SU-DHL-6 (cell line): ENCODE measurements around the gene CADPS.

Experiments used
- H2AFZ ChIP-seq: fragments of 200-600 bp; sonication (generic); 2 replicates; pipeline ENCODE4 v1.6.1; 2014; ENCODE audit warnings: low read depth, mild to moderate bottlenecking, moderate library complexity, mixed read lengths, antibody characterized with exemption, low read length; ENCODE audit not compliant: severe bottlenecking
- H3F3A ChIP-seq: fragments of 200-600 bp; shearing (Covaris generic); 2 replicates; pipeline ENCODE4 v1.6.0; 2016; ENCODE audit warnings: antibody characterized with exemption, mild to moderate bottlenecking; ENCODE audit not compliant: insufficient read depth
- H3K27ac ChIP-seq: fragments of 200-600 bp; sonication (generic); 2 replicates; pipeline ENCODE4 v1.5.1; 2016; ENCODE audit warnings: low read depth, mild to moderate bottlenecking, low read length, moderate library complexity, mixed read lengths
- H3K27me3 ChIP-seq: fragments of 200-600 bp; sonication (generic), shearing (Covaris generic); 2 replicates; pipeline ENCODE4 v1.6.0; 2014; ENCODE audit warnings: mild to moderate bottlenecking, low read length
- H3K36me3 ChIP-seq: fragments of 200-600 bp; sonication (generic); 2 replicates; pipeline ENCODE4 v1.6.1; 2014; ENCODE audit warnings: mild to moderate bottlenecking, low read length, mixed read lengths
- H3K4me2 ChIP-seq: fragments of 300-600, 200-600 bp; shearing (Covaris generic), sonication (generic); 2 replicates; pipeline ENCODE4 v1.6.0; 2014; ENCODE audit warnings: low read length, low read depth, mild to moderate bottlenecking; ENCODE audit not compliant: poor library complexity, severe bottlenecking
- H3K4me3 ChIP-seq: fragments of 200-600 bp; sonication (generic); 2 replicates; pipeline ENCODE4 v1.5.1; 2014; ENCODE audit warnings: antibody characterized with exemption, low read length, mild to moderate bottlenecking, mixed read lengths; ENCODE audit not compliant: insufficient read depth, poor library complexity, severe bottlenecking
- H3K79me2 ChIP-seq: fragments of 200-600 bp; sonication (generic); 2 replicates; pipeline ENCODE4 v1.6.1; 2014; ENCODE audit warnings: mild to moderate bottlenecking, low read length, moderate library complexity; ENCODE audit not compliant: insufficient read depth
- H3K9ac ChIP-seq: fragments of 200-600 bp; sonication (generic); 2 replicates; pipeline ENCODE4 v1.7.0; 2014; ENCODE audit warnings: mild to moderate bottlenecking, low read length
- H3K9me2 ChIP-seq: fragments of 200-600 bp; sonication (generic); replicated peaks from 2 replicates; pipeline ENCODE4 v1.6.1; 2014; ENCODE audit warnings: low read length; ENCODE audit not compliant: insufficient read depth
- H3K9me3 ChIP-seq: fragments of 200-600 bp; sonication (generic); 2 replicates; pipeline ENCODE4 v1.6.1; 2014; ENCODE audit warnings: low read length, mixed read lengths; ENCODE audit not compliant: insufficient read depth
- H4K20me1 ChIP-seq: fragments of 200-600 bp; sonication (generic); 2 replicates; pipeline ENCODE4 v1.6.1; 2014; ENCODE audit warnings: low read depth, mild to moderate bottlenecking, antibody characterized with exemption, low read length, moderate library complexity, mixed read lengths
- EZH2phosphoT487 ChIP-seq: fragments of 200-600 bp; sonication (generic), shearing (Covaris generic); conservative IDR thresholded peaks from 2 replicates; pipeline ENCODE4 v1.6.1; 2018; ENCODE audit warnings: mild to moderate bottlenecking, antibody characterized with exemption, low read length, moderate library complexity, mixed read lengths
- TF ChIP-seq, protein P1 (sequence below): fragments of 200-600 bp; sonication (generic); IDR thresholded peaks from one replicate; pipeline ENCODE4 v1.5.1; 2017; ENCODE audit warnings: antibody characterized with exemption, mild to moderate bottlenecking, low read length, moderate library complexity; ENCODE audit not compliant: insufficient read depth, poor library complexity, severe bottlenecking

CADPS gene

DNA sequence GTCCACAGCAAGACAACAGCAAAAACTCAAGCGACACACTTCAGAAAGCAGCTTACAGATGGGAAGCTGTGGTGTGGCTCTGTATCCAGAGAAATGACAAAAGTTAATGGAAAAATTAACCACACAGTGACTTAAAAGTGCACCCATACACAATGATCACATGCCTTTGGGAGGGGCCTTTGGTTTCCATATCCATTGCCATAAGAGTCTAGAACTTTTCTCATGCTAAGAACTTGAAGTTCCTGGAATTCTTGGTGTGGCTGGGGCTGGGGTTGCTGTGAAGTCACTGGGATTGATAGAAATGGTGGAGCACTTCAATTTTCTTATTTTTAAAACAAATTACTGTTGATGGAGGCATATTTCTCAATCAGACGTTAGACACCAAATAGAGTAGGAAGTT is 393.3 kb downstream of the CADPS start:
- TF ChIP-seq, protein P1, sequence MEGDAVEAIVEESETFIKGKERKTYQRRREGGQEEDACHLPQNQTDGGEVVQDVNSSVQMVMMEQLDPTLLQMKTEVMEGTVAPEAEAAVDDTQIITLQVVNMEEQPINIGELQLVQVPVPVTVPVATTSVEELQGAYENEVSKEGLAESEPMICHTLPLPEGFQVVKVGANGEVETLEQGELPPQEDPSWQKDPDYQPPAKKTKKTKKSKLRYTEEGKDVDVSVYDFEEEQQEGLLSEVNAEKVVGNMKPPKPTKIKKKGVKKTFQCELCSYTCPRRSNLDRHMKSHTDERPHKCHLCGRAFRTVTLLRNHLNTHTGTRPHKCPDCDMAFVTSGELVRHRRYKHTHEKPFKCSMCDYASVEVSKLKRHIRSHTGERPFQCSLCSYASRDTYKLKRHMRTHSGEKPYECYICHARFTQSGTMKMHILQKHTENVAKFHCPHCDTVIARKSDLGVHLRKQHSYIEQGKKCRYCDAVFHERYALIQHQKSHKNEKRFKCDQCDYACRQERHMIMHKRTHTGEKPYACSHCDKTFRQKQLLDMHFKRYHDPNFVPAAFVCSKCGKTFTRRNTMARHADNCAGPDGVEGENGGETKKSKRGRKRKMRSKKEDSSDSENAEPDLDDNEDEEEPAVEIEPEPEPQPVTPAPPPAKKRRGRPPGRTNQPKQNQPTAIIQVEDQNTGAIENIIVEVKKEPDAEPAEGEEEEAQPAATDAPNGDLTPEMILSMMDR: no peak
- no peak for TF ChIP-seq EZH2phosphoT487
- no peaks in the 10 kb centered on the region for H4K20me1 ChIP-seq
- H3K27ac ChIP-seq: no peak overlapping the region
- H3K9ac ChIP-seq: no peak overlapping the region
- H3K9me2 ChIP-seq: no peaks in the 10 kb centered on the region
- H3F3A ChIP-seq: no peaks in the 10 kb centered on the region
- H3K9me3 ChIP-seq: no peaks in the 10 kb centered on the region
- H3K4me3 ChIP-seq: no peak overlapping the region
- H3K36me3 ChIP-seq: no peaks in the 10 kb centered on the region
- no peaks in the 10 kb centered on the region for H3K79me2 ChIP-seq
- H3K27me3 ChIP-seq: no peaks in the 10 kb centered on the region
- no peak overlapping the region for H3K4me2 ChIP-seq
- H2AFZ ChIP-seq: no peak overlapping the region

GRCh38 chr3:62480056-62480455 is 395.2 kb downstream of the CADPS start:
- no peak overlapping the region for H3K4me3 ChIP-seq
- H4K20me1 ChIP-seq: no peaks in the 10 kb centered on the region

DNA sequence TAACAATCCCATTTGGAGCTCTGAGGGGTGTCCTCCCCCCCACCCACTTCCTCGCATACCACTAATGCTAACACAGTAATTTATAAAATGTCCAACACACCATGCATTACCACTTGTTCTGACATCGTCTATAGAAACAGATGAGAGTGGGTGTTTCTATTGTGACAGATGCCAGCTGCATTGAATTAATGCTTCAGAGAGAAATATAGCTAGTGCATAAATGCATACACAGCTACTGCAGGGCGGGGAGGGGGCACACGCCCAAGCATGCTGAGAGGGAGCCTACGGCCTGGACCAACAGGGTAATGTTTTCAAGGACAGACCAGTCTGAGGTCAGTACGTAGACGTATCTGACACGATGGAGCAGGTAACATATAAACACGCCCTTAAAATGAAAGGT is 395.9 kb downstream of the CADPS start:
- no peaks in the 10 kb centered on the region for H3K79me2 ChIP-seq
- no peak overlapping the region for H2AFZ ChIP-seq
- no peaks in the 10 kb centered on the region for H4K20me1 ChIP-seq
- no peaks in the 10 kb centered on the region for H3K9me2 ChIP-seq
- no peak overlapping the region for H3K4me3 ChIP-seq
- no peak overlapping the region for H3K4me2 ChIP-seq
- H3K27ac ChIP-seq: no peak overlapping the region
- TF ChIP-seq, protein P1: no peak
- no peak for TF ChIP-seq EZH2phosphoT487
- no peaks in the 10 kb centered on the region for H3K27me3 ChIP-seq
- H3K36me3 ChIP-seq: no peaks in the 10 kb centered on the region
- H3K9me3 ChIP-seq: no peaks in the 10 kb centered on the region
- H3F3A ChIP-seq: no peaks in the 10 kb centered on the region
- H3K9ac ChIP-seq: no peak overlapping the region

More at GRCh38 chr3:62480056-62480455, 395.2 kb downstream of the CADPS start:
- Histone ChIP-seq H3F3A (no peaks in the 10 kb centered on the region), H3K9me3 (no peaks in the 10 kb centered on the region), H2AFZ (no peak overlapping the region), H3K9ac (no peak overlapping the region), H3K27me3 (no peaks in the 10 kb centered on the region), H3K36me3 (no peaks in the 10 kb centered on the region), H3K27ac (no peak overlapping the region), H3K4me2 (no peak overlapping the region), H3K79me2 (no peaks in the 10 kb centered on the region), H3K9me2 (no peaks in the 10 kb centered on the region)
- TF ChIP-seq, protein P1: no peak
- TF ChIP-seq EZH2phosphoT487: no peak
